ENCODE results near the gene ABCA1.

Gene ABCA1

GRCh38 chr9:104896131-104896530 lies 31.8 kb downstream of the ABCA1 start:
- TF ChIP-seq, protein P1, sequence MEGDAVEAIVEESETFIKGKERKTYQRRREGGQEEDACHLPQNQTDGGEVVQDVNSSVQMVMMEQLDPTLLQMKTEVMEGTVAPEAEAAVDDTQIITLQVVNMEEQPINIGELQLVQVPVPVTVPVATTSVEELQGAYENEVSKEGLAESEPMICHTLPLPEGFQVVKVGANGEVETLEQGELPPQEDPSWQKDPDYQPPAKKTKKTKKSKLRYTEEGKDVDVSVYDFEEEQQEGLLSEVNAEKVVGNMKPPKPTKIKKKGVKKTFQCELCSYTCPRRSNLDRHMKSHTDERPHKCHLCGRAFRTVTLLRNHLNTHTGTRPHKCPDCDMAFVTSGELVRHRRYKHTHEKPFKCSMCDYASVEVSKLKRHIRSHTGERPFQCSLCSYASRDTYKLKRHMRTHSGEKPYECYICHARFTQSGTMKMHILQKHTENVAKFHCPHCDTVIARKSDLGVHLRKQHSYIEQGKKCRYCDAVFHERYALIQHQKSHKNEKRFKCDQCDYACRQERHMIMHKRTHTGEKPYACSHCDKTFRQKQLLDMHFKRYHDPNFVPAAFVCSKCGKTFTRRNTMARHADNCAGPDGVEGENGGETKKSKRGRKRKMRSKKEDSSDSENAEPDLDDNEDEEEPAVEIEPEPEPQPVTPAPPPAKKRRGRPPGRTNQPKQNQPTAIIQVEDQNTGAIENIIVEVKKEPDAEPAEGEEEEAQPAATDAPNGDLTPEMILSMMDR (IDR thresholded peaks at IDR 0.05; ENCODE audit: low read depth, low read length): no peak
- no peak for DNase-seq (ENCODE audit: low read depth in 2 of 2)
- no peak overlapping the region for H3K4me3 ChIP-seq (replicated peaks in 1 of 2; ENCODE audit: low read depth in 2 of 2, low read length in 2 of 2)

DNA sequence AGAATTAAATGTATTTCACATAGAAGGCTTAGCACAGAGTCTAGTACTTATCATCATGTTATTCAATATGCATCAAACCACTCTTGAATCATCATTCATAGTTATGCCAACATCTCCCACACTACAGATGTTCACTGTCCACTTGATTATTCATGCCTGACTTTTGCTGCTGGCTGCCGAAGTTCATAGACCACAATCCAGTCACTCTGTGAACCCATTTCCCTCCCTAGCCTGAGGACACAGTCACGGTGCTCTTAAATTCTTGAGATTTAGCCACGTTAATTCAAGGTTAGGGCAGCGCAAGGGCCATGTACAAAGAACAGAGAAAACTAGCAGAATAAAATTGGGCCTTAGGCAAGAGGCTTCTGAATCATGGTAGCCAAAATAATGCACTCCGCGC lies 32.4 kb downstream of the ABCA1 start:
- DNase-seq (ENCODE audit: low read depth in 2 of 2): peak; percentile 61 to 92
- no peak overlapping the region for H3K4me3 ChIP-seq (replicated peaks in 1 of 2; ENCODE audit: low read depth in 2 of 2, low read length in 2 of 2)
- TF ChIP-seq, protein P1 (IDR thresholded peaks at IDR 0.05; ENCODE audit: low read depth, low read length): no peak

DNA sequence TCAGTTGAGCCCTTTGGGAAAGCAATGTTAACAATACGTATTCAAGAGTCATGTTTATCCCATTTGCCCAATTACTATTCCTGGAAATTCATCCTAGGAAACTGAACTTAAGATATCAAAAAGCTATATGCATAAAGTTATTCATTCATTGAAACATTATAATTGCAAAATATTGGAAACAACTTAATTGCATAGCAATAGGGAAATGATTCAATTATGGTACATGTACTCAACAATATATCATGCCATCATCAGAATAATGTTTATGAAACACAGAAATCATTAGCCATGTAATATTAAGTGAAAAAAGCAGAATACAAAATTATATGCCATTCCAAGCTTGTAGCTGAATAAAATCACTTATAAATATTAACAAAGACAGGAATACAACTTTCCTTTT lies 35.3 kb downstream of the ABCA1 start:
- no peak overlapping the region for H3K4me3 ChIP-seq (replicated peaks in 1 of 2; ENCODE audit: low read depth in 2 of 2, low read length in 2 of 2)
- DNase-seq (ENCODE audit: low read depth in 2 of 2): no peak
- TF ChIP-seq, protein P1 (IDR thresholded peaks at IDR 0.05; ENCODE audit: low read depth, low read length): no peak

GRCh38 chr9:104890433-104890770 lies 37.6 kb downstream of the ABCA1 start:
- TF ChIP-seq, protein P1 (IDR thresholded peaks at IDR 0.05; ENCODE audit: low read depth, low read length): no peak
- H3K4me3 ChIP-seq (replicated peaks in 1 of 2; ENCODE audit: low read depth in 2 of 2, low read length in 2 of 2): no peak overlapping the region
- DNase-seq (ENCODE audit: low read depth in 2 of 2): no peak

DNA sequence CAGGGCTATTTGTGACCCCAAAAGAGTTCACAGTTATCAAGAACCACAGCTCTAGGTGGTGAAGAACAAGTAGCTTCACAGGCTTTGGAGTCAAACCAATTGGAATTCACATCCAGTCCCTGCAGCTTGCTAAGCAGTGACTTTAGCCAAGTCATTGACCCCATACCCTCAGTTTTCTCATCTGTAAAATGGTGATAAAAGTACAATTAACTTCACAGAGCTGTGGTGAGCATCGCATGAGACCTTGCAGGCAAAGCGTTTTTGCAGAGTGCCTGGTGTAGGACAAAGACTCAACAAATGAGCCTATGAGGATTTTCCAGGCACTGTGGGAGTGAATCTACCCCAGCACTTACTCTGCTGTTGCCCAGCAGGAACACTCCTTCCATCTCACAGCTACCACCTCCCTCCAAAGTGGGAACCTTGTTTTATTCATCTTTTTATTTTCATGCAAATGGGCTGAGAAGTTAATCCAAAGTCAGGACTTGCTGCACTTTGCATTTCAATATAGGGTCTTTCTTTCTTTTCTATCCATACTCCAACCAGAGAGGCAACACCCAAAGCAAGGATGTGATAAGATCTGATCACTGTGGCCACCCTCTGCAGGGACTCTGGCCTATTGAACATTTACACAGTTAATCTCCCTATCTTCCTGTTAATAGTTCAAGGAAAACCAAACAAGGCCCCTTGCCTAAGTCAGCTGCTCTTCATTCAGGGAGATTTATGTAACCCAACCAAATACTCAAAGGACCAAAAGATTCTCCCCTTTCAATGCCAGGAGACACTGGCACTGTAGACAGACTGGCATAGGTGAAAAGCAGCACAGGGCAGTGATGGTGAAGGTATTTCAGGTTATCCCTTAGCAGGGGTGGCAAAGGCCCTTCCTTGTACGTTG lies 41.9 kb downstream of the ABCA1 start:
- no peak for DNase-seq (ENCODE audit: low read depth in 2 of 2)
- TF ChIP-seq, protein P1 (IDR thresholded peaks at IDR 0.05; ENCODE audit: low read depth, low read length): no peak
- no peak overlapping the region for H3K4me3 ChIP-seq (replicated peaks in 1 of 2; ENCODE audit: low read depth in 2 of 2, low read length in 2 of 2)

DNA sequence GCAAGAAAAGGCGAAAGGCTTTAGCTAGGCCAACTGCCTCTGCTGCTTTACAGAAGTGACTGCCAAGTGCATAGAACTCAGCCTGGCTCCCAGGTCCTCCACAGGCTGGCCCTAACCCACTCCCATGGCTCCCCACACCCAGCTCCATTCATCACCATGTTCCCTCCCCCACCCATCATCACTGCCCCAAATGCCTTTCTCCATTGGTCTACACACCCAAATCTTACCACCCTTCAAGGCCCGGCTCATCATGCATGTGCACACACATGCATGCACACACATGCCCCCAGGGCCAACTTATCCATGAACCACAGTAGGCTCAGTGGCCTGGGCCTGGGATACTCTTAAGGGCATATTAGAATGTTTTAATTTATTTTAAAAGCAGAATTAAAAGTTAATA lies 44.8 kb downstream of the ABCA1 start:
- DNase-seq (ENCODE audit: low read depth in 2 of 2): no peak
- TF ChIP-seq, protein P1 (IDR thresholded peaks at IDR 0.05; ENCODE audit: low read depth, low read length): no peak
- no peak overlapping the region for H3K4me3 ChIP-seq (replicated peaks in 1 of 2; ENCODE audit: low read depth in 2 of 2, low read length in 2 of 2)
